ENCODE results near the gene MYO3B.
A peak's percentile ranks its signal among the peaks of the same experiment; 100 is the strongest.
"Not testable (repeated sequence)": the region's sequence is repeated elsewhere in the genome, so short reads cannot be mapped to it uniquely, and the experiment has no call there.

The MYO3B gene

DNA sequence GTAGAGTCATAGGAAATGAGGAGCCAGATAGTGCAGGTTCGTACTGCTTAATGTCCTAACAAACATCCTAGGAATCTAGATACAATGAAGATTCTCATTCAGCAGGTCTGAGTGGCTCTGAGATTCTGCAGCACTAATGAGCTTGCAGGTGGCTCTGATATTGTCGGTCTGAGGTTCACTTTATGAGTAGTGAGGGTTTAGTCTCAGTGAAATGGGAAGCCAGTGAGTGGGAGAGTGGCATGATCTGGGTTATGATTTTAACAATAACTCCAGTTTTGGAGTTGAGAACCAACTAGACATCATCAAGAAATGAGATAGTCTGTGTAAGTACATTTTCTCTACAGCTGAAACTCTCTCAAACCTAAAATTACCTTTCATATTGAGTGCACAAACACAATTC lies 370.4 kb downstream of the MYO3B start:
- Histone ChIP-seq H3K4me1 (ENCODE audit: insufficient read depth, low read length) (no peaks in the 10 kb centered on the region), H3K27ac (ENCODE audit: low read length) (no peak overlapping the region), H3K9me3 (ENCODE audit: insufficient read depth, low read depth, low read length) (peaks cover 25% of the 10 kb centered on the region), H3K9ac (ENCODE audit: low read depth, low read length) (no peak overlapping the region), H3K36me3 (ENCODE audit: insufficient read depth, low read depth, low read length) (no peaks in the 10 kb centered on the region), H3K4me3 (ENCODE audit: low read length) (no peak overlapping the region), H3K27me3 (ENCODE audit: insufficient read depth, low read length) (no peaks in the 10 kb centered on the region)

DNA sequence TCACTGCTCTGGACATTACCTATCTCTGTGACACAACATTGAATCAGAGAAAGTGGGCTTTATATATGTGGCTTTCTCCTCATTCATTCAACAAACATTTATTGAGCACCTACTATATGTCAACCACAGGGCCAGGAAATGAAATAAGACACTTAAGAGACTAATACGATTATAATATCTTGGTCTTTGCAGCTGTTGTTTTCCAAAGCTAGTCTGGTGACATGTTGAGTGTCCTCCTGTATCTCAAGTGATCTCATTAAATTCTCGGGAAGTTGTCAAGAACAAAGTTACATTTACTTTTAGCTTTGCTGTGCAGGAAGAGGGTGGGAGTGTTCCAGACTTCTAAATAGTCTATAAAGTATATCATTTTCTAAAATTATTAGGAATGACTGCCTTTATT lies 372.6 kb downstream of the MYO3B start:
- Histone ChIP-seq H3K4me3 (ENCODE audit: low read length) (no peak overlapping the region), H3K9me3 (ENCODE audit: insufficient read depth, low read depth, low read length) (peaks cover 16% of the 10 kb centered on the region), H3K36me3 (ENCODE audit: insufficient read depth, low read depth, low read length) (no peaks in the 10 kb centered on the region), H3K9ac (ENCODE audit: low read depth, low read length) (no peak overlapping the region), H3K27ac (ENCODE audit: low read length) (no peak overlapping the region), H3K4me1 (ENCODE audit: insufficient read depth, low read length) (no peaks in the 10 kb centered on the region), H3K27me3 (ENCODE audit: insufficient read depth, low read length) (no peaks in the 10 kb centered on the region)

DNA sequence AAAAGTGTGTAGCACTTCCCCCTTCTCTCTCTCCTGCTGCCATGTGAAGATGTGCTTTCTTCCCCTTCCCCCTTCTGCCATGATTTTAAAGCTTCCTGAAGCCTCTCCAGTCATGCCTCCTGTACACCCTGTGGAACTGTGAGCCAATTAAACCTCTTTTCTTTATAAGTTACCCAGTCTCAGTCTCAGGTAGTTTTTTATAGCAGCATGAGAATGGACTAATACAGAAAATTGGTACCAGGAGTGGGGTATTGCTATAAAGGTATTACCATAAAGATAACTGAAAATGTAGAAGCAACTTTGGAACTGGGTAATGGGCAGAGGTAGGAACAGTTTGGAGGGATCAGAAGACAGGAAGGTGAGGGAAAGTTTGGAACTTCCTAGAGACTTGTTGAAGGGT lies 374.0 kb downstream of the MYO3B start:
- not testable (repeated sequence) for H3K27ac ChIP-seq (ENCODE audit: low read length)

DNA sequence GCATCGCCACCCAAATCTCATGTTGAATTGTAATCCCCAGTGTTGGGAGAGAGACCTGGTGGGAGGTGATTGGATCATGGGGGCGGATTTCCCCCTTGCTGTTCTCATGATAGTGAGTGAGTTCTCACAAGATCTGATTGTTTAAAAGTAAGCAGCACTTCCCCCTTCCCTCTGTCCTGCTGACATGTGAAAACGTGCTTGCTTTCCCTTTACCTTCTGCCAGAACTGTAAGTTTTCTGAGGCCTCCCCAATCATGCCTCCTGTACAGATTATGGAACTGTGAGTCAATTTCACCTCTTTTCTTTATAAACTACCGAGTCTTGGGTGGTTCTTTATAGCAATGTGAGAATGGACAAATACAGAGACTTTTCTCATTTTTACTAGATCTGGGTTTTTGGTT lies 375.8 kb downstream of the MYO3B start:
- H3K9ac ChIP-seq (ENCODE audit: low read depth, low read length), result no peak overlapping the region
- no peak overlapping the region for H3K27ac ChIP-seq (ENCODE audit: low read length)
- H3K36me3 ChIP-seq (ENCODE audit: insufficient read depth, low read depth, low read length), result no peaks in the 10 kb centered on the region
- H3K4me3 ChIP-seq (ENCODE audit: low read length), result no peak overlapping the region
- H3K4me1 ChIP-seq (ENCODE audit: insufficient read depth, low read length), result no peaks in the 10 kb centered on the region
- H3K9me3 ChIP-seq (ENCODE audit: insufficient read depth, low read depth, low read length), result peaks cover 16% of the 10 kb centered on the region
- H3K27me3 ChIP-seq (ENCODE audit: insufficient read depth, low read length), result no peaks in the 10 kb centered on the region

More for the DNA sequence above, 374.0 kb downstream of the MYO3B start:
- H3K9me3 ChIP-seq (ENCODE audit: insufficient read depth, low read depth, low read length), result peaks cover 16% of the 10 kb centered on the region
- H3K36me3 ChIP-seq (ENCODE audit: insufficient read depth, low read depth, low read length); H3K27me3 ChIP-seq (ENCODE audit: insufficient read depth, low read length); H3K4me1 ChIP-seq (ENCODE audit: insufficient read depth, low read length); H3K4me3 ChIP-seq (ENCODE audit: low read length); H3K9ac ChIP-seq (ENCODE audit: low read depth, low read length): not testable (repeated sequence)

DNA sequence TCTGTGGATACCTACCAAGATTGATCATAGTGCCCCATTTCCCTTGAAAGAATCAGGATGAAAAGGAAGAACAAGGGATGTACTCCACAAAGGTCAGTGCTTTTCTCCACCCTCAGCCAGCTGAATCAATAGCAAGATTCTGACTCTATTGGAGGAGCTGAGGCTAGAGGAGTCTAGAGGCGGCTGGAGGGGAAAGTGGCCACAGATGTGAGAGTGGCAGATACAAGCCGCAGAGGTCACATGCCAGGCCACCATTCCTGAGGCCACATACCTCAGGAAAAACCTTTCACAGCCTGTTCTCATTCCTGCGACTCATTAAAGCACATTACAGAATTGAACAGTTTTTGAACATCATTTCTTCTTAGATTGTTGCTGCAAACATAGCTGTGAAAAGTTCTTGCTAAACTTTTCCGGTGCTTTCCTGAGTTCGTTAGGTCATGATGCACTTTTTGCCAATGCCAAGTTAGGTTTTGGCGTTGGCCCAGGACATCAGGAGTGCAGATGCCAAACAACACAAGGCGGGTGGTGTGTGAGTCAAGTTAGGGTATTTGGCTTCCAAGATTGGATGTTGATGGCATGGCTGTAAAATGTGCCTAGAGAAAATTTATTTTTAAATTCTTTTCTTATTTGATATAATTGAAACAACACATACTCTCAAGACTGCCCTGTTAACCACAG lies 376.5 kb downstream of the MYO3B start:
- H3K9ac ChIP-seq (ENCODE audit: low read depth, low read length), result no peak overlapping the region
- H3K4me1 ChIP-seq (ENCODE audit: insufficient read depth, low read length), result no peaks in the 10 kb centered on the region
- H3K36me3 ChIP-seq (ENCODE audit: insufficient read depth, low read depth, low read length), result no peaks in the 10 kb centered on the region
- no peak overlapping the region for H3K27ac ChIP-seq (ENCODE audit: low read length)
- no peaks in the 10 kb centered on the region for H3K27me3 ChIP-seq (ENCODE audit: insufficient read depth, low read length)
- H3K4me3 ChIP-seq (ENCODE audit: low read length), result no peak overlapping the region
- peaks cover 16% of the 10 kb centered on the region for H3K9me3 ChIP-seq (ENCODE audit: insufficient read depth, low read depth, low read length)

DNA sequence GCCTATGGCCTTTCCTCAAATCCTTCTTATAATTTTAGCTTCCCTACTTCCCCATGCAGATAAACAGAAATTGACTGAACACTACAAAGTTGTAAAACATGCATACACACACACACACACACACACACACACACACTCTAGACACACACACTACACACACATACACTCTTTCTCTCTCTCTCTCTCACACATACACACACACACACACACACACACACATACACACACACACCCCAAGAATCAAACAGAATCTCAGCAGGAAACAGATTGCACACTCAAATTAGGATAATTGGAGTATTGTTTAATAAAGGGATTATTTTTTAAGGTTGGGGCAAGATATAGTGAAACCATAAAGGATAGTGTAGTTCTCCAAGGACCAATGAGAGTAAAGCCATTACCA lies 385.0 kb downstream of the MYO3B start:
- Histone ChIP-seq H3K4me1 (ENCODE audit: insufficient read depth, low read length) (no peaks in the 10 kb centered on the region), H3K27ac (ENCODE audit: low read length) (no peak overlapping the region), H3K9ac (ENCODE audit: low read depth, low read length) (no peak overlapping the region), H3K9me3 (ENCODE audit: insufficient read depth, low read depth, low read length) (no peaks in the 10 kb centered on the region), H3K4me3 (ENCODE audit: low read length) (no peak overlapping the region), H3K36me3 (ENCODE audit: insufficient read depth, low read depth, low read length) (no peaks in the 10 kb centered on the region), H3K27me3 (ENCODE audit: insufficient read depth, low read length) (no peaks in the 10 kb centered on the region)

DNA sequence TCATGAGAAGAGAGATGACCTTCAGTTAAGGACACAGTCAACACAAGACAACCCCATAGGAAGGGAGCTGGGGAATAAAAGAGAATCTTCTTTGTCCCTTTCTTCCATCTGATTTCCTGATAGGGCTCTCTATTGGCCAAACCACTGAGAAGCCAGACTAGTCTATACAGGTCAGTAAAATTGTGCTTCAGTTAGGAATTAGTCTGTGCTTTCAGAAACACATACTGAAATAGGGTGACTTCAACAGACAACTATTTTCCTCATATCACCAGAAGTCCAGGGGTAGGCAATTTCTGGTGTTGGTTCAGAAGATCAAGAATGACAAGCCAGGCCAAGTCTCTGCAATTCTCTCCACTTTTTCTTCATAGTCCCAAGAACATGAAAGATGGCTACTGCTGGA lies 385.5 kb downstream of the MYO3B start:
- no peaks in the 10 kb centered on the region for H3K4me1 ChIP-seq (ENCODE audit: insufficient read depth, low read length)
- no peak overlapping the region for H3K9ac ChIP-seq (ENCODE audit: low read depth, low read length)
- H3K9me3 ChIP-seq (ENCODE audit: insufficient read depth, low read depth, low read length), result no peaks in the 10 kb centered on the region
- H3K27ac ChIP-seq (ENCODE audit: low read length), result no peak overlapping the region
- H3K4me3 ChIP-seq (ENCODE audit: low read length), result no peak overlapping the region
- H3K27me3 ChIP-seq (ENCODE audit: insufficient read depth, low read length), result no peaks in the 10 kb centered on the region
- H3K36me3 ChIP-seq (ENCODE audit: insufficient read depth, low read depth, low read length), result no peaks in the 10 kb centered on the region

DNA sequence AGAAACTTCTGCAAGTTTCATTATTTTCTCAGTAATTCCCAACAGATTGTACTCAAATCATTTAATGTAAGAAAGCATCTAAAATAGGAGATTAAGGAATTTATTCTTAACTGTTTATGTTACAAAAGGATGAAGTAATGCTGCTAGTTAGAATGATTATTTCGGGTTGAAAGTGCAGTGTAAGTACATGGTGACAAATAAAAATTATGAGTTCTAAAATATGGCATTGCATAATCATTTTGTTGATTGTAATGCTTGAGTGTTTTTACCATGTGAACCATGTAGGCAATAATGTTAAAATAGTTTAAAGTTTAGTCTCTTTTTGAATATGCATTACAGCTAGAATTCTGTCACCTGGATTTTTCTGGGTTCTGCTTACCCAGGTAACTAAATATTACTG lies 388.2 kb downstream of the MYO3B start:
- no peaks in the 10 kb centered on the region for H3K9me3 ChIP-seq (ENCODE audit: insufficient read depth, low read depth, low read length)
- H3K36me3 ChIP-seq (ENCODE audit: insufficient read depth, low read depth, low read length), result no peaks in the 10 kb centered on the region
- no peaks in the 10 kb centered on the region for H3K4me1 ChIP-seq (ENCODE audit: insufficient read depth, low read length)
- no peak overlapping the region for H3K4me3 ChIP-seq (ENCODE audit: low read length)
- no peak overlapping the region for H3K27ac ChIP-seq (ENCODE audit: low read length)
- H3K9ac ChIP-seq (ENCODE audit: low read depth, low read length), result no peak overlapping the region
- no peaks in the 10 kb centered on the region for H3K27me3 ChIP-seq (ENCODE audit: insufficient read depth, low read length)

DNA sequence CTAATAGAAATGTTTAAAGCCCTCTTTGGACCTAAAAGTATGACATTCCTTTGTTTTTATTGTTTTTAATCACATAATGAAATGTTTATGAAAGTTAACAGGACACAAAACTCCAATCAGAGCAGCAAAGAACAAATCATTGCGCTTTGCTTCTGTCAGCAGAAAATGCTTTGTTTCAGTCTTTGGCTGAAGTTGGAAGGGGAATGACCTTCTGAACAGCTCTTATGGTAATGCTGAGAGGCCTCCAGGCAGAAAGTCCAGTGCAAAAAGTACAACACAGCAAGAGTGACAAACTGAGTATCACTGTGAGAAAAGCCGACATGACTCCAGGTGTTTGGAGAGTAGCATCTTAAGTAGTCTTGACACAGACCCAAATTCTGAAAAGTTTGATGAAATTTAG lies 389.5 kb downstream of the MYO3B start:
- Histone ChIP-seq H3K4me3 (ENCODE audit: low read length) (no peak overlapping the region), H3K9ac (ENCODE audit: low read depth, low read length) (no peak overlapping the region), H3K27me3 (ENCODE audit: insufficient read depth, low read length) (no peaks in the 10 kb centered on the region), H3K27ac (ENCODE audit: low read length) (no peak overlapping the region), H3K36me3 (ENCODE audit: insufficient read depth, low read depth, low read length) (no peaks in the 10 kb centered on the region), H3K4me1 (ENCODE audit: insufficient read depth, low read length) (no peaks in the 10 kb centered on the region), H3K9me3 (ENCODE audit: insufficient read depth, low read depth, low read length) (no peaks in the 10 kb centered on the region)

DNA sequence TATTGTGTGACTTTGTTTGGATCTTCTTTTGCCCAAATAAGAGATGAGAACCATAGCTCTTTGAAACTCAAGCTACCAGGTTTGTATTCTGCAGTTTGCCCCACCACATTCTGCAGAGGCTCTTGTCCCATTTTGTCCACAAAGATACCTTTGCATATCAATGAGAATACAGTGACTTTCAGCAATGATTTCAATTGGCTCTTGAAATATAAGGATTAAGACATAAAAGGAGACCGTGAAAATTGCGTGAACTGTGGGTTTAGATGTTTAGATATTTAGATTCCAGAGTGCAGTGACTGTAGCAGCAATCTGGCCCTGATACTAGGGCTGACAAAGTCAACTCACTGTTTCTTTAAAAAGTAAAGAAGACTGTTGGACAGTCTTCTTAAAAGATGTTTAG lies 390.6 kb downstream of the MYO3B start:
- H3K27ac ChIP-seq (ENCODE audit: low read length), result no peak overlapping the region
- no peaks in the 10 kb centered on the region for H3K27me3 ChIP-seq (ENCODE audit: insufficient read depth, low read length)

DNA sequence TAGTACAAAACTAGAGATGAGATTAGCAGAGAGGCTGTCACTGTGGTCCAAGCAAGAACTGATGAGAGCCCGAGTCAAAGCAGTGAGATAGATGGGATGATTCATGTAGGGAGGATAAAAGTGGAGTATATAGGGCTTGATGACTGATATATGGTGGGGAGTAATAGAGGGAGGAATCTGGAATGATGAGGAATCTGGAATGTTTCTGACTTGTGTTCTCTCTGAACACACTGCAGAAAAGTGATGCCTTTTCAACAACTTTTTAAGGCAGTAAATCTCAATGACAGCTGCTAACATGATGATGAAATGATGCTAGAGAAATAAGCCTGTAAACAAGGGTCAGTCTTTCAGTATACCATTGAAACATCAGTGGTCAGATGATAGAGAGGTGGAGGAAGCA lies 393.7 kb downstream of the MYO3B start:
- Histone ChIP-seq H3K9me3 (ENCODE audit: insufficient read depth, low read depth, low read length) (no peaks in the 10 kb centered on the region), H3K27me3 (ENCODE audit: insufficient read depth, low read length) (no peaks in the 10 kb centered on the region), H3K4me3 (ENCODE audit: low read length) (no peak overlapping the region), H3K36me3 (ENCODE audit: insufficient read depth, low read depth, low read length) (no peaks in the 10 kb centered on the region), H3K4me1 (ENCODE audit: insufficient read depth, low read length) (peaks cover 6% of the 10 kb centered on the region; the same call in 1 of the 2 replicates), H3K9ac (ENCODE audit: low read depth, low read length) (no peak overlapping the region), H3K27ac (ENCODE audit: low read length) (no peak overlapping the region)

More for the DNA sequence above, 390.6 kb downstream of the MYO3B start:
- Histone ChIP-seq H3K36me3 (ENCODE audit: insufficient read depth, low read depth, low read length) (no peaks in the 10 kb centered on the region), H3K9me3 (ENCODE audit: insufficient read depth, low read depth, low read length) (no peaks in the 10 kb centered on the region), H3K4me3 (ENCODE audit: low read length) (no peak overlapping the region), H3K4me1 (ENCODE audit: insufficient read depth, low read length) (peaks cover 3% of the 10 kb centered on the region; the same call in 1 of the 2 replicates), H3K9ac (ENCODE audit: low read depth, low read length) (no peak overlapping the region)

DNA sequence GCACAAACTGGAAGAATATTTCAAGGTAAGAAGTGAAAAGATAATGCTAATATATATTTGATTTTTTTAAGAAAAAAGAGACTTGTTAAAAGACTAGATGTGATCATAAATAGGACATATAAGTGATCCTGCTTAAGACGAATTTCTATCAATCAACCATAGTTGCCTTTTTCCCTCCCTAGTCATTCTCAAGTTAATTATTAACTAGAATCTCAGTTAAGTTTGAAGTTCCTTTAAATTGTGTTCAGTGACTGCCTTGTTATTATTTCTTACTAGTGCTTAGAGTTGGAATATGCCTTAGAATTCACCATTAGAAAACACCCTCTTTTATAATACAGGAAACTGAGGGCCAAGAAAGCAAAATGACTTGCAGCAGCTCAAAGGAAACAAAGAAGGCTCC lies 395.7 kb downstream of the MYO3B start:
- no peak overlapping the region for H3K4me3 ChIP-seq (ENCODE audit: low read length)
- H3K9me3 ChIP-seq (ENCODE audit: insufficient read depth, low read depth, low read length), result no peaks in the 10 kb centered on the region
- 0 out of 2 replicates have a peak overlapping the region, but pooled peaks have one; percentile 18 for H3K9ac ChIP-seq (ENCODE audit: low read depth, low read length)
- H3K27me3 ChIP-seq (ENCODE audit: insufficient read depth, low read length), result no peaks in the 10 kb centered on the region
- H3K4me1 ChIP-seq (ENCODE audit: insufficient read depth, low read length), result peaks cover 6% of the 10 kb centered on the region; the same call in 1 of the 2 replicates
- H3K36me3 ChIP-seq (ENCODE audit: insufficient read depth, low read depth, low read length), result no peaks in the 10 kb centered on the region
- H3K27ac ChIP-seq (ENCODE audit: low read length), result no peak overlapping the region
